Stimulated activated effector memory CD8-positive, alpha-beta T cell treated with anti-CD3 and anti-CD28 coated beads, Interleukin-12 subunit alpha, Interleukin-12 subunit beta, amount 100 ng/mL, for 72 hours (primary cell): ENCODE measurements around the gene PSMC2.

Experiments used
- ATAC-seq: fragments of 150-1000 bp; cut with Tn5 transposase; 2 replicates; pipeline ENCODE4 v1.10.0; 2021
- DNase-seq, 2 donors: peaks; one replicate each; pipeline ENCODE4 v3.0.0; 2021 to 2022; ENCODE audit warnings: low spot score in 2 of 2
- H3K27ac Mint-ChIP-seq: one replicate; pipeline ENCODE4 v1.8.0; 2022; ENCODE audit warnings: mild to moderate bottlenecking, mixed read lengths
- H3K36me3 Mint-ChIP-seq: one replicate; pipeline ENCODE4 v1.8.0; 2022; ENCODE audit warnings: mild to moderate bottlenecking, mixed read lengths
- H3K4me1 Mint-ChIP-seq: one replicate; pipeline ENCODE4 v1.8.0; 2022; ENCODE audit warnings: mixed read lengths
- H3K4me3 Mint-ChIP-seq: one replicate; pipeline ENCODE4 v1.8.0; 2022; ENCODE audit warnings: mild to moderate bottlenecking, mixed read lengths
- H3K9me3 Mint-ChIP-seq: one replicate; pipeline ENCODE4 v1.8.0; 2022; ENCODE audit warnings: mixed read lengths

Gene PSMC2

GRCh38 chr7:103347507-103348267 lies at the start of gene PSMC2:
Gene PSMC2, plus strand, starts transcription at chr7:103347643. Its CDS starts 69 bp downstream, at chr7:103347712.
- Mint-ChIP-seq H3K4me1 (peaks cover 42% of the 10 kb centered on the region), H3K9me3 (no peaks in the 10 kb centered on the region), H3K27ac (peak within 1 kb of the TSS; percentile 99), H3K4me3 (peak within 1 kb of the TSS; percentile 95), H3K36me3 (peaks cover 63% of the 10 kb centered on the region)
- DNase-seq (peak; percentile 62 to 89), ATAC-seq (peak; percentile 85)

- DNase-seq = no peak
- H3K36me3 Mint-ChIP-seq = peaks cover 49% of the 10 kb centered on the region
- ATAC-seq = no peak
- no peaks in the 10 kb centered on the region for H3K9me3 Mint-ChIP-seq
- H3K4me3 Mint-ChIP-seq = peak overlapping the region; percentile 82
- peaks cover 23% of the 10 kb centered on the region for H3K4me1 Mint-ChIP-seq
- H3K27ac Mint-ChIP-seq = peak overlapping the region; percentile 93
Observed at GRCh38 chr7:103297837-103298179, 49.6 kb upstream of the PSMC2 start.

DNA sequence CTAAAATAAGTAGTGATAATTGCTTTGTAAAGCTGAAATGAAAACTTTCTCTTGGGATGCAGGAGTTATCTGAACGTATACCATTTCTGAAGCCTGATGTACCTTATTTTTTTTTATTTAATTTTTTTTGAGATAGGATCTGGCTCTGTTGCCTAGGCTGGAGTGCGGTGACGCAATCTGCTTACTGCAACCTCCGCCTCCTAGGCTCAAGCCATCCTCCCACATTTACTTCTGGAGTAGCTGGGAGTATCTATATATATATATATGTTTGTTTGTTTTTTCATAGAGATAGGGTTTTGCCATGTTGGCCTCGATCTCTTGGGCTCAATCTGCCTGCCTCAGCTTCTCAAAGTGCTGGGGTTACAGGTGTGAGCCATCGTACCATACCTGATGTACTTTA lies 47.8 kb upstream of the PSMC2 start:
- H3K4me3 Mint-ChIP-seq = no peak overlapping the region
- peaks cover 67% of the 10 kb centered on the region for H3K36me3 Mint-ChIP-seq
- ATAC-seq (no peak), DNase-seq (no peak)
- no peaks in the 10 kb centered on the region for H3K9me3 Mint-ChIP-seq
- peaks cover 27% of the 10 kb centered on the region for H3K4me1 Mint-ChIP-seq
- no peak overlapping the region for H3K27ac Mint-ChIP-seq

DNA sequence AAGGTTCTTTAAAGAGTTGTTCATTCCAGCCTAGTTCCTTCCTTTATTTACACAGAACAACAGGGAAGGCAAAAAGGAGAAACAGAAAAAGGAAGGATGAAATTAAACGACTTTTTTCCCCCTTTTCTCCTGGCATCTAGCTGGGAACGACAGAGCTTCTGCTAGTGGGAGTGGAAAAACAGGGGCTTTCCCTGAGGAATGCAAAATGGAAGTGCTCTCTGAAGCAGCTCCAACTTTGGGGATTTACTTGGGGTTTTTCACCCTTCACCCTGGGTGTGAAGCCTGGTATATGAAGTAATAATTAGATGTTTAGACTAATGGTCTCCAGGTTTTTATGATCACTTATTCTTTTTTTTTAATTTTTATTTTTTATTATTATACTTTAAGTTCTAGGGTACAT lies 46.0 kb upstream of the PSMC2 start:
- Mint-ChIP-seq H3K4me1 (peaks cover 29% of the 10 kb centered on the region), H3K27ac (no peak overlapping the region), H3K9me3 (no peaks in the 10 kb centered on the region), H3K4me3 (no peak overlapping the region), H3K36me3 (peaks cover 85% of the 10 kb centered on the region)
- no peak for ATAC-seq
- no peak for DNase-seq

DNA sequence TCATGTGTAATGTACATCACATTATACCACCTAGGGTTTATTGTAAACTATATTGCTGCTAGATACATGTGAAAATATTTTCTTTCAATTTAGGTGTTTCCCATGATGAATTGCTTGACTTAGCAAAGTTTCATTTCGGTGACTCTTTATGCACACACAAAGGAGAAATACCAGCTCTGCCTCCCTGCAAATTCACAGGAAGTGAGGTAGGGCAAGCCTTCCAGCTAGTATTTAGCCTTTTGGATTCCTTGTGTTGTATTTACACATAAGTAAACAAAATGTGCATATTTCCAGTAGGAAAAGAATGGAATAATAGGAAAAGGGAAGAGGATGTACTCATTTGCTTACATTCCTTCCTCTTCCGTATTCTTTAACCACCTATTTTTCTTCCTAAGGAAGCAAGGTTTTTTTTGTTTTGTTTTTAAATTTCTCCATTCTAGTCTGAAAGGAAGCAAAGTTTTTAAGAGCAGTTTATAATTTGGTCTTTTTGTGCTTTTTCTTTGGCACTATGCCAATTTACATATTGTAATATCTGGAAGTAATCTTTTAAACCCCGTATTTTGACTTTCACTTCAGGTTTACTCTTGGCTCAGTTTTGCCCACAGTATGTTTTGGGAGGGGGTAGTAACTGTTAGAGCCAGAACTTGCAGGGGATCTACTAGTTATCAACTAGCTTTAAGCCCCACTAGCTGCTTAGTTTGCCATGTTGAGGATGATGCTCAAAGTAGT lies 39.8 kb upstream of the PSMC2 start:
- DNase-seq = no peak
- Mint-ChIP-seq H3K27ac (peak overlapping the region; percentile 63), H3K36me3 (peaks cover 100% of the 10 kb centered on the region)

DNA sequence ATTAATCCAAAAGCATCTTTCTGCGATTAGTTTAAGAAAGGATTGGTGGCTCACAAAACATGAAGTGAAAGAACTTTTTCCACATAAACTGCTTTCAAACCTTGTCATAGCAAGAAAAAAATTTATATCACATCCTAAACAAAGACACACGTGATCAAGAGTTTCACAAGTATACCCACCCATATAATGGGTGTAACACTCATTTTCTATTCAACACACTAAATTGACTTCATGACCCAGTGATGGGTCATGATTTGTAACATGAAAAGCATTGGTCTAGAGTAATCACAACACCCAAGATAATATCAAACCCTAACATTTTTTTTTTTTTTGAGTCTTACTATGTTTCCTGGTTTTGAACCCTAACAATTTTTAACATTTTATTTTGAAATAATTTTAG lies 32.6 kb upstream of the PSMC2 start:
- Mint-ChIP-seq H3K4me1 (no peaks in the 10 kb centered on the region), H3K36me3 (peaks cover 100% of the 10 kb centered on the region), H3K27ac (peak overlapping the region; percentile 51), H3K9me3 (no peaks in the 10 kb centered on the region), H3K4me3 (no peak overlapping the region)
- ATAC-seq = no peak
- DNase-seq = no peak

More for the DNA sequence above, 39.8 kb upstream of the PSMC2 start:
- no peak overlapping the region for H3K4me3 Mint-ChIP-seq
- no peaks in the 10 kb centered on the region for H3K9me3 Mint-ChIP-seq
- ATAC-seq = no peak
- peaks cover 8% of the 10 kb centered on the region for H3K4me1 Mint-ChIP-seq

DNA sequence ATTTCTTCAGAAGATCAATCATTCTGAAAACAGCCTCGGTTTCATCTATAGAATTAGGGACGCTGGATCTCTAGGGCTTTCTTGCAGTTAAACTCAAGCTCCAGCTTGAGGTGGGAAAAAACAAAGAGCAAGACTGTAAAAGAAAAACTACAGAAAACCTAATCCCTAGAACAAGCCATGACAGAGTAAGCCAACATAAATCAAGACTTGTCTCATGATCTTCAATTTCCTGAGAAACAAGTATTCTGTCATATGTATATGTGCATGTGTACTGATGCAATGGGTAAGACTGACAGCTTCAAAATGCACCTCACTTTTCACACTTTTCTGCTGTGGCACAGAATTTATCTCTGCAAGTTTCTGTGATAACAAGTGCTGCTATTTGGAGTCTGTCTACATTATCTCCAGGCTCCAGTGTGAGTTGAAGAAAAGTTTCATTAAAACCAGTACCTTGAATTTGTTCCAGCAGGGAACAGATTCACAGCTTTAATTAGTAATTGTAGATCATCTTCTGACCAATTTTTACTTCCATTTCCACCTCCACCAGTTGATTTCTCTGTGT lies 31.0 kb upstream of the PSMC2 start:
- Mint-ChIP-seq H3K4me3 (no peak overlapping the region), H3K9me3 (no peaks in the 10 kb centered on the region), H3K36me3 (peaks cover 100% of the 10 kb centered on the region), H3K27ac (peak overlapping the region; percentile 41), H3K4me1 (no peaks in the 10 kb centered on the region)
- no peak for ATAC-seq
- no peak for DNase-seq

DNA sequence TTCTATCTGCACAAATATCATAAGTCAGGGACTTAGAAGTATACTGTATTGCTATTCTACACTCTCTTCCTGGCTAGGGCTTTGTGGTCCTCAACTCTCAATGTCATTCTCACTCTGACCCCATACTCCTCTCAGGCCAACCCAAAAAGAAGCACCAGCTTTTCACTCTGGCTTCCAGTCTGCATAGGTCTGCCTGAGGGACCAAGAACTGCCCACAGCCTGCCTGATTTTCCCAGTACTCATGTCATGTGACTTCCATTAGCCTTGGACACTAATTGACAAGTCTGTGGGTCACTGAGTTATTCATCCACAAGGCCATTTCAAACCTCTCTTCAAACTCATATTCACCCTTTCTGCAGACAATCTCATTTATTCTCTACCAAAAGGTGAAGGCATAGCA lies 30.4 kb upstream of the PSMC2 start:
- H3K9me3 Mint-ChIP-seq = no peaks in the 10 kb centered on the region
- DNase-seq (no peak), ATAC-seq (no peak)
- peaks cover 100% of the 10 kb centered on the region for H3K36me3 Mint-ChIP-seq
- H3K4me3 Mint-ChIP-seq = no peak overlapping the region
- no peaks in the 10 kb centered on the region for H3K4me1 Mint-ChIP-seq
- H3K27ac Mint-ChIP-seq = peak overlapping the region; percentile 41

GRCh38 chr7:103325744-103326143 lies 21.7 kb upstream of the PSMC2 start:
- DNase-seq = no peak
- Mint-ChIP-seq H3K36me3 (peaks cover 93% of the 10 kb centered on the region), H3K9me3 (no peaks in the 10 kb centered on the region), H3K4me1 (no peaks in the 10 kb centered on the region), H3K4me3 (no peak overlapping the region), H3K27ac (peak overlapping the region; percentile 71)
- ATAC-seq = no peak

DNA sequence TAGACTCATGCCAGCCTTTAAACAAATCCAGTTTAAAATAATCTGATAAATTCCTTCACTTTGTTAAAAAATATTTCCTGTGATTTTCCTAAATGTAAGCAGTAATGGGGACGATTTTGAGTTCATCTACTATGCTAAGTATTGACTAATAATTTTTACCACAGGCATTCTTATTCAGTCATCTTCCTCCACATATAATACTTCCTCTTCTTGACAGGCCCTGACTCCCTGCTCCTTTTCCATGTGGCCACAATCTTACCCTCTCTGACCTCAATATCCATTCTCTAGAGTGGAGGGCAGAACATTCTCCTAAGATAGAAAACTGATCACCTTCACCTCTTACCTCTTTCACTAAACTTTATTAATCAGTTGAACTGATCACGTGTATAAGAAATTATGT lies 10.7 kb upstream of the PSMC2 start:
- DNase-seq (no peak), ATAC-seq (no peak)
- Mint-ChIP-seq H3K4me3 (no peak overlapping the region), H3K9me3 (no peaks in the 10 kb centered on the region), H3K36me3 (peaks cover 100% of the 10 kb centered on the region), H3K4me1 (peaks cover 29% of the 10 kb centered on the region), H3K27ac (peak overlapping the region; percentile 13)

- ATAC-seq = no peak
- Mint-ChIP-seq H3K9me3 (no peaks in the 10 kb centered on the region), H3K27ac (peak overlapping the region; percentile 46), H3K4me3 (no peak overlapping the region), H3K4me1 (peaks cover 32% of the 10 kb centered on the region), H3K36me3 (peaks cover 99% of the 10 kb centered on the region)
- no peak for DNase-seq
Observed at GRCh38 chr7:103338864-103339263, 8.6 kb upstream of the PSMC2 start.

DNA sequence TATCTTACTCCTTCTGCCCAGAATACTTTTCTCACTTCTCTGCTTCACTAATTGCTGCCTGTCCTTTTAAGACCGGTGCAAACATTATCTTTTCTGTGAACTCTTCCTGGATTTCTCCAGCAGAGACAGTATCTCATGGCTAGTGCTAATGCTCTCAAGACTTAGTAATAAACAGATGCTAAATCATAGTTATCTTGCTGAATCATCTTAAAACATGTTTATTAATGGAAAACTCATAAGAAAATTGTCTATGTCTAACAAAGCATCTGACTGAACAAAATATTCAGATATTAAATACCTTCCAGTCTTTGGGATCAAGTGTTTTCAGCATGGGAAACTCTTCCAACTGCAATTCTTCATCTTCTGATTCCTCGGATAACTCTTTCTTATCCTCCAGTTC lies 6.0 kb upstream of the PSMC2 start:
- peak overlapping the region; percentile 99 for H3K4me3 Mint-ChIP-seq
- peaks cover 38% of the 10 kb centered on the region for H3K4me1 Mint-ChIP-seq
- peak overlapping the region; percentile 77 for H3K27ac Mint-ChIP-seq
- peaks cover 87% of the 10 kb centered on the region for H3K36me3 Mint-ChIP-seq
- DNase-seq (no peak), ATAC-seq (no peak)
- H3K9me3 Mint-ChIP-seq = no peaks in the 10 kb centered on the region

- H3K4me3 Mint-ChIP-seq = peak overlapping the region; percentile 99
- H3K27ac Mint-ChIP-seq = peak overlapping the region; percentile 99
- no peak for DNase-seq
- peaks cover 81% of the 10 kb centered on the region for H3K36me3 Mint-ChIP-seq
- no peaks in the 10 kb centered on the region for H3K9me3 Mint-ChIP-seq
- ATAC-seq = no peak
- H3K4me1 Mint-ChIP-seq = peaks cover 43% of the 10 kb centered on the region
Observed at GRCh38 chr7:103343332-103343731, 4.1 kb upstream of the PSMC2 start.

GRCh38 chr7:103343758-103344452 lies 3.5 kb upstream of the PSMC2 start:
- peak in 1 of 2 donors; percentile 21 for DNase-seq
- peaks cover 78% of the 10 kb centered on the region for H3K36me3 Mint-ChIP-seq
- H3K9me3 Mint-ChIP-seq = no peaks in the 10 kb centered on the region
- H3K4me1 Mint-ChIP-seq = peaks cover 46% of the 10 kb centered on the region
- peak overlapping the region; percentile 99 for H3K4me3 Mint-ChIP-seq
- peak overlapping the region; percentile 99 for H3K27ac Mint-ChIP-seq
- peak; percentile 27 for ATAC-seq

- peak within 1 kb of the TSS; percentile 99 for H3K27ac Mint-ChIP-seq
- peaks cover 71% of the 10 kb centered on the region for H3K36me3 Mint-ChIP-seq
- peak within 1 kb of the TSS; percentile 99 for H3K4me3 Mint-ChIP-seq
- DNase-seq (peak; percentile 67 to 91), ATAC-seq (peak; percentile 95)
- peaks cover 46% of the 10 kb centered on the region for H3K4me1 Mint-ChIP-seq
- no peaks in the 10 kb centered on the region for H3K9me3 Mint-ChIP-seq
Observed at GRCh38 chr7:103344453-103345149, 2.8 kb upstream of the PSMC2 start, which contains the start of gene DNAJC2. Gene DNAJC2, minus strand, starts transcription at chr7:103344767. Its CDS starts 145 bp downstream, at chr7:103344622.
